GM21381 (cell line): ENCODE measurements around the gene ITGAV.
A peak's percentile ranks its signal among the peaks of the same experiment; 100 is the strongest.
"Not testable (repeated sequence)": the region's sequence is repeated elsewhere in the genome, so short reads cannot be mapped to it uniquely, and the experiment has no call there.

Source experiments
- ATAC-seq: cut with Tn5 transposase; IDR thresholded peaks from one replicate; pipeline ENCODE4 v1.9.1; 2021; ENCODE audit warnings: mild to moderate bottlenecking, moderate library complexity; ENCODE audit not compliant: unreplicated experiment

Gene ITGAV

GRCh38 chr2:186589612-186590349 lies at the start of gene ITGAV:
Gene ITGAV (plus strand): TSS chr2:186590056. CDS start chr2:186590339, 283 bp downstream.
- peak; percentile 96 for ATAC-seq

DNA sequence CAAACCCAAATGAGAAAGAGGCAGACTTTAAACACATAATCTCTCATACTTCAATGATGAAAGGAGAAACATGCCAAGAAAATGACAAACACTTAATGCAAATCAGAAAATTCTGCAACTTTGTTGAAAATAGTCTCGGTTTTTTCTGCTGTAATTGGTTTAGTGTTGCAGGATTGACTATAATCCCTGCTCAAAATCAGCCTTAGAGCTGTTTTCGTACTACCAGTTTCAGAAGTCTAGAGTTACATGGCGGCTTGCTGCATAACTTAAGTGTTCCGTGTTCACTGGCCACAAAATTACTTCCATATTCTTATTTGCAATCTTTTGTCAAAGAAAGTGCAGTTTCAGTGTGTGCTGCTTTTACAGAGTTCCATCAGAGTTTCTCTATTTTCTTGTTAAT lies 48.9 kb upstream of the ITGAV start:
- ATAC-seq, result no peak

DNA sequence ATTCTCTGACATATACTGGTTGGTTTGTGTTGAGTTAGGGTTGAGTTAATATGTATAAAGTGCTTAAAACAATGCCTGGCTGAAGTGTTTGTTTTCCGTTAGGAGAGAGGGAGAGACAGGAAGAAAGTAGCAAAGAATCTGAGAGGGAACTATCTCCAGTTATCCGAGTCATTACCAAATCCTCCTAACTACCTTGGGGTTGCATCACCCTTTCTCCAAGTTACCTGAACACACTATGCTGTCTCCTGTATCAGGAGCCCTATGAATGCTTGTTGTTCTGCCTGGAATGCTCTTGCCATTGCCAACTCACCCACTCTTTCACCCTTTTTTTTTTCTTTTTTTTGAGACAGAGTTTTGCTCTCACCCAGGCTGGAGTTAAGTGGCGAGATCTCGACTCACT lies 47.9 kb upstream of the ITGAV start:
- no peak for ATAC-seq

DNA sequence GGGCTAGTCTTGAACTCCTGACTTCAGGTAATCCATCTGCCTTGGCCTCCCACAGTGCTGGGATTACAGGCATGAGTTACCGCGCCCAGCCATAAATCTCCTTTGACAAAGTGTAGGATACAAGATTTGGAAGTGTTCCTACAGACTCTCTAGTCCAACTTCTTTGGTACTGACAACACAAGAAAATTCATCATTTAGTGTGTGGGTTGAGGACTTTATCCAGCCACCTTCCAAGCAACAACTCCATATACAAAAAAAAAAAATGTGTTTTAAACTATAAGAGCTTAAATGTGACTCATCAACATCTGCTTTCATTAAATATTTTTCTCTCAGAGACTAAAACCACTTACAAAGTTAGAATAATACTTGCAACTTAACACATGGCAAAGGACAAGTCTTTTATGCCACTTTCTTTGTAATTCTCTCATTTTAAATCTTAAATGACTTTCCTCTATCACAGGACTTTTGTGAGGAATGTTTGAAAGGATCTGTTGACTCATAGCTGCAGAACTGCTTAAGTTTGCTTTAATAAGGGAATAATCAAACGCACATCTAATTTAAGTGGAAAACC lies 46.2 kb upstream of the ITGAV start:
- ATAC-seq, result no peak

DNA sequence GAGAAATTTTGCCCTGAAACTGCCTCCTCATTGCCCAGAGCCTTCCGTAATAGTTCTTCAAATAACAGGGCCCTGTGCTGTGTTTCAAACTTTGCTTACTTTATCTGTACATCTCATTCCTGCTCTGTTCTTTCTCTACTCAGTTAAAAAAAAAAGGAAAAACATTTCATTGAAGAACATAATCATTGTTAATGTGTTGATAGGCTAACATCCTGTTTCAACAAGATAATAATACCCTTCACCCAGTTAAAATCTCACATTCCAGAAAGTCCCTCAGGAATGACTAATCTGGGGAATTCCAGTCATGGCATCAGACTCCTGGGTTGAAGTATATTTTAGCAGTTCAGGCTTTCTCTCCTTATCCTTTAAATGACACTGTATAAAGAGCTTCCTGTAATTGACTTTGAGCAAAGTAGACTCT lies 45.6 kb upstream of the ITGAV start:
- ATAC-seq, result no peak

GRCh38 chr2:186546846-186547245 lies 43.0 kb upstream of the ITGAV start:
- ATAC-seq, result no peak

DNA sequence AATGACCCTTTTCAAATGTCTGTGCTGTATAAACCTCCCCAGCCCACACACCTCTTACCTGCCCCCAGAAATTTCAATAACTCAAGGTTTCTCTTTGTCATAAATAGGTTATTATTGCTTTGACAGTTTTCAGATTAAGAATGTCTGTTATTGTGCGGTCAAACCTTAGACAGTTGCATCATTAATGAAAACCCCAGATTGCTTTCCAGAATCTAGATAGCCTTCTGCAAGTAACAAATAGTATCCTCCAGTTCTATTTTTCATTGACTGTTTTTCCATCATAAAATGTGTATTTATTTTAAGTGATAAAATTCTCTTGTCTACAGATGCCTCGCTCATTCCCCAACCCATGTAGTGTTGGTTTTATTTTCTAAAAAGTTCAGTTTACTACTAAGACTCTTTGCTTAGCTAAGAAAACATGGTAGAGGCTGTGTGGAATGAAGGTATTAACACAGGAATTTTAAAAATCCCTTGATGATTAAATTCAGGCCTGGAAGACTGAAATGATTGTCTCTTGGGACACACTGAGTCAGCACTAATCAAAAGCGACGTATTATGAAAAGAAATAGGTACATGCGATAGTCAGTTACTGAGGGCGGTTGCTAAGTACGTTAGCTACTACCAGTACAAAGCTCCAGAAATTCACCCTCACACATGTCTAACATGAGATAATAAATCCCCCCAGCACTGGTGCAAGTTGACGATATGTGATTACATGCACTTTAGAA lies 38.4 kb upstream of the ITGAV start:
- no peak for ATAC-seq

DNA sequence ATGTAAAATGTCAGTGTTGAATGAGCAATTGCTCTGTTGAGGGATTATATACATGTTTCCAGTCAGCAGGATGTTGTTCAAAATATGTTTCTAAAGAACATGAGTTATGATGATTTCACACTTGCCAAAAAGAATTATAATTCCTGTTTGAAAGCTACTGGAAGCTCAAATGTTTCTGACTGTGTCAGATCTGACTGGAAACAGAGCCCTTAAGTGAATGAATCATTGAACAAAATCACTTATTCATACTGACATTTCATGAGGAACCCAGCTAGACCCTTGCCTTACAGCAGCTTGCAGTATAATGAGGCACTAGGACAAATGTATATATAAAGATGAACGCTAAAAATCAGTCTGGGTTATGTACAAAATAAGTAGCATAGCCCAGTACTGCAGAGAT lies 35.4 kb upstream of the ITGAV start:
- ATAC-seq, result no peak

GRCh38 chr2:186554850-186555671 lies 34.8 kb upstream of the ITGAV start:
- no peak for ATAC-seq

GRCh38 chr2:186558512-186559276 lies 31.2 kb upstream of the ITGAV start:
- ATAC-seq, result no peak

GRCh38 chr2:186559370-186559769 lies 30.5 kb upstream of the ITGAV start:
- ATAC-seq, result peak; percentile 56

- peak; percentile 81 for ATAC-seq
These were observed 30.0 kb upstream of the ITGAV start for GRCh38 chr2:186559848-186560247.

- no peak for ATAC-seq
These were observed 29.6 kb upstream of the ITGAV start for GRCh38 chr2:186560254-186560653.

DNA sequence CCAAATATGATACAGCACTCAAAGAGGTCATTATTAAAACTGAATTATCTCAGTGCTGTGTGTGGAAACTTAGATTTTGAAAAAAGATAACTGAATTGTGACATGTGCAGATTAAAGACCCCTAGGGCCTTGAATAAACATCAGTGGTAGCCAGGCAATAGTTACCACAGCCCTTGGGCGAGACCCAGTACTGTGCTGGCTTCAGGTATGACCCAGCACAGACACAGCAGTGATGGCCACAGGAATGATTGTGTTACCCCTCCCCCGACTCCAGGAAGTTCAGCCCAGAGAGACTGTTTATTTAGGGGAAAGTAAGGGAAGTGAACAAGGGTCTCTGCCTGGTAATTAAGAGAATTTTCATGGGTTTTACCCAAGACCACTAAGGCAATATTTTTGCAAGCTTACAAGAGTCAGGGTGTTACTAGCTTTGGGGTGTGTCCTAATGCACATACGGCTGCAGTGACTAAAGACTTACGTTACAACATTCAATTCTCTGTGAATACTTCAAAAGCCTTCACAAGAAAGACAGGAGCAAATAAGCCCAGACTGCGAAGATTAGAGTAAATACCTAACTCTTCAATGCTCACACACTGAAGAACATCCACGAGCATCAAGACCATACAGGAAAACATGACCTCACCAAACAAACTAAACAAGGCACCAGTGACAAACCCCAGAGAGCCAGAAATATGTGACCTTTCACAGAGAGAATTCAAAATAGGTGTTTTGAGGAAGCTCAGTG lies 28.2 kb upstream of the ITGAV start:
- no peak for ATAC-seq

- no peak for ATAC-seq
These were observed 27.7 kb upstream of the ITGAV start for GRCh38 chr2:186562209-186562578.

DNA sequence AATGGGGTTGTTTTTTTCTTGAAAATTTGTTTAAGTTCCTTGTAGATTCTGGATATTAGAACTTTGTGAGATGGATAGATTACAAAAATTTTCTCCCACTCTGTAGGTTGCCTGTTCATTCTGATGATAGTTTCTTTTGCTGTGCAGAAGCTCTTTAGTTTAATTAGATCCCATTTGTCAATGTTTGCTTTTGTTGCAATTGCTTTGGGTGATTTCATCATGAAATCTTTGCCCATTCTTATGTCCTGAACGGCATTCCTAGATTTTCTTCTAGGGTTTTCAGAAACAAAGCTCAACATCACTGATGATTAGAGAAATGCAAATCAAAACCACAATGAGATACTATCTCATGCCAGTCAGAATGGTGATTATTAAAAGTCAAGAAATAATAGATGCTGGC lies 21.3 kb upstream of the ITGAV start:
- not testable (repeated sequence) for ATAC-seq

DNA sequence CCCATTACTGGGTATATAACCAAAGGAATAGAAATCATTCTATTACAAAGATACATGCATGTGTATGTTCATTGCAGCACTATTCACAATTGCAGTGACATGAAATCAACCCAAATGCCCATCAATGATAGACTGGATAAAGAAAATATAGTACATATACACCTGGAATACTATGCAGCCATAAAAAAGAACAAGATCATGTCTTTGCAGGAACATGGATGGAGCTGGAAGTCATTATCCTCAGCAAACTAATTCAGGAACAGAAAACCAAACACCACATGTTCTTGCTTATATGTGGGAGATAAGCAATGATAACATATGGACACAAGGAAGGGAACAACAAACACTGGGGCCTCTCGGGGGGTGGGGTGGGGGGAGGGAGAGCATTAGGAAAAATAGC lies 20.7 kb upstream of the ITGAV start:
- not testable (repeated sequence) for ATAC-seq

- no peak for ATAC-seq
These were observed 20.0 kb upstream of the ITGAV start for GRCh38 chr2:186569897-186570296.

- ATAC-seq, result no peak
These were observed 19.3 kb upstream of the ITGAV start for GRCh38 chr2:186570604-186571003.

DNA sequence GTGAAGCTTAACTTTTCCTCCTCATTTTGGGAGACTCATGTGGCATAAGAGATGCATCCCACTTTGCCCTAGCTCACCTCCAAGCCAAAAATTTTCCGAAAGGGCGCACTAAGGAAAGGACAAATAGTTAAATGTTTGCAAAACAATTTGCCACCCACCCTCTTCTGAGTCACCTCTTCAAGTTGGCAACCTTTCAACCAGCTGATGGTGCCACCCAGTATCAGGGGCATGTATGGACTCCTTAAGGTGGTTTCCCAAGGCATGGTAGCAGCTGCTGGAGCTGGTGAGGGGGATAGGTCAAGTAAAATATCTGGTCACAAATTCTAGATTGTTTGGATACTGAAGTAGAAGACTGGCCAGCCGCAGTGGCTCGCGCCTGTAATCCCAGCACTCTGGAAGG lies 17.2 kb upstream of the ITGAV start:
- no peak for ATAC-seq
